Neuron (in vitro differentiated cells): ENCODE measurements around the gene TSPAN32.
"Not testable (repeated sequence)": the region's sequence is repeated elsewhere in the genome, so short reads cannot be mapped to it uniquely, and the experiment has no call there.

Source experiments
- H2AFZ ChIP-seq: one replicate; pipeline ENCODE4 v1.6.1; 2013; ENCODE audit warnings: low read depth, mild to moderate bottlenecking, inconsistent platforms, low read length, moderate library complexity
- H3K27me3 ChIP-seq: one replicate; pipeline ENCODE4 v1.6.1; 2013; ENCODE audit warnings: low read length; ENCODE audit not compliant: insufficient read depth
- H3K36me3 ChIP-seq: one replicate; pipeline ENCODE4 v1.6.1; 2013; ENCODE audit warnings: low read length; ENCODE audit not compliant: insufficient read depth
- H3K4me1 ChIP-seq: one replicate; pipeline ENCODE4 v1.6.1; 2013; ENCODE audit warnings: low read length; ENCODE audit not compliant: insufficient read depth
- H3K4me3 ChIP-seq: 2 replicates; pipeline ENCODE4 v1.5.1; 2013; ENCODE audit warnings: mild to moderate bottlenecking, low read length, moderate library complexity
- H3K9me3 ChIP-seq: one replicate; pipeline ENCODE4 v1.6.1; 2013; ENCODE audit warnings: low read length

Gene TSPAN32

DNA sequence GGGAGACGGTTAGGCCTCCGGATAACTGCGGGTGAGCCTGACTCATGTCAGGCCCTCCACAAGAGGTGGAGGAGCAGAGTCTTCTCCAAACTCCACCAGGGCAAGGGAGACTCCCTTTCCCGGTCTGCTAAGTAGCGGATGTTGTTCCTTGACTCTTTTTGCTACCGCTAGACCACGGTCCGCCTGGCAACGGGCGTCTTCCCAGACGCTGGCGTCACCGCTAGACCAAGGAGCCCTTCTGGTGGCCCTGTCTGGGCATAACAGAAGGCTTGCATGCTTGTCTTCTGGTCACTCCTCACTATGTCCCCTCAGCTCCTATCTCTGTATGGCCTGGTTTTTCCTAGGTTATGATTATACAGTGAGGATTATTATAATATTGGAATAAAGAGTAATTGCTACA, 15.5 kb upstream of the TSPAN32 start:
- H3K4me3 ChIP-seq, H3K9me3 ChIP-seq, H3K4me1 ChIP-seq, H3K27me3 ChIP-seq, H3K36me3 ChIP-seq, H2AFZ ChIP-seq: not testable (repeated sequence)

DNA sequence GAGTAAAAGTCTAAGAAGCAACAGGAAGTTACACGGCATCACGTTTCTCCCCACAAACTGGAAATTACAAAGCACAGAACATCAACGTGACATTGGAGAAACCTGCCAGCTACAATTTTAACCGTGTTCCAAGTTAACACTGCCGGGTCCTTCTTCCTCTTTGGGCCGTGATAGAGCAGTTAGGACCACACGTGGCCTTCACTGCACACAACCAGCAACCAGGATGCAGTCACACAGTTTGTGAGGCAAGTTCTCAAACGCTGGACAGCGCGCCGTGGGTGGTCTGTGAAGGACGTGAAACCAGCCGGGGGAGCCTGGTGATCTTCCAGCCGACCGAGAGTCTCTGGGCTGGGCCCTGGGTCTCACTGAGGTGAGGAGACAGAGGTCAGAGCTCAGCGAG, 14.7 kb upstream of the TSPAN32 start:
- H3K27me3 ChIP-seq = peaks cover 4% of the 10 kb centered on the region
- H3K4me1 ChIP-seq = peaks cover 2% of the 10 kb centered on the region
- no peak overlapping the region for H2AFZ ChIP-seq
- H3K9me3 ChIP-seq = no peaks in the 10 kb centered on the region
- no peaks in the 10 kb centered on the region for H3K36me3 ChIP-seq
- no peak overlapping the region for H3K4me3 ChIP-seq

- Histone ChIP-seq H3K36me3 (no peaks in the 10 kb centered on the region), H2AFZ (no peak overlapping the region), H3K27me3 (peaks cover 6% of the 10 kb centered on the region), H3K4me1 (peaks cover 2% of the 10 kb centered on the region), H3K4me3 (no peak overlapping the region), H3K9me3 (no peaks in the 10 kb centered on the region)
Observed at GRCh38 chr11:2289350-2289749, 12.5 kb upstream of the TSPAN32 start.

DNA sequence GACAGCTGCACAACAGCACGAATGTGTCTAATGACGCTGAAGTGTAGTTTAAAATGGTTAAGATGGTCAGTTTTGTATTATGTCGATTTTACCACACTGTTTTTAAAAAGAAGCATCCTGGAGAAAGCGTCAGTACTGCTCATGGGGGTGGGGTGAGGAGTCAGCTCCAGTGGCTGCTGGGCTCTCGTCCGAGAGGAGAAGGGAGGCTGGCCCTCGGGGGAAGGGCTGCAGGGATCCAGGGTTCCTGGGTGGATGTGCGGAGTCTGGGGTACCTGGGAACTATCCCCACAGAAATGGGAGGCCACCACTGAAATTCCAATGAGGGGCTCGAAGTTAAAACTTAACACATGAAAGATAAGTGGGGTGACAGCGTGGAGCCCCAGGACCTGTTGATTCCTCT, 12.0 kb upstream of the TSPAN32 start:
- H3K27me3 ChIP-seq = peaks cover 6% of the 10 kb centered on the region
- H3K4me1 ChIP-seq = peaks cover 2% of the 10 kb centered on the region
- no peaks in the 10 kb centered on the region for H3K9me3 ChIP-seq
- H3K36me3 ChIP-seq = no peaks in the 10 kb centered on the region
- no peak overlapping the region for H3K4me3 ChIP-seq
- H2AFZ ChIP-seq = no peak overlapping the region

GRCh38 chr11:2290351-2290841, 11.4 kb upstream of the TSPAN32 start:
- peaks cover 6% of the 10 kb centered on the region for H3K27me3 ChIP-seq
- H2AFZ ChIP-seq = no peak overlapping the region
- H3K9me3 ChIP-seq = no peaks in the 10 kb centered on the region
- H3K4me3 ChIP-seq = no peak overlapping the region
- peaks cover 2% of the 10 kb centered on the region for H3K4me1 ChIP-seq
- no peaks in the 10 kb centered on the region for H3K36me3 ChIP-seq

GRCh38 chr11:2293531-2293971, 8.3 kb upstream of the TSPAN32 start:
- Histone ChIP-seq H3K36me3 (no peaks in the 10 kb centered on the region), H3K9me3 (no peaks in the 10 kb centered on the region), H3K4me3 (no peak overlapping the region), H3K4me1 (no peaks in the 10 kb centered on the region), H3K27me3 (peaks cover 10% of the 10 kb centered on the region), H2AFZ (no peak overlapping the region)

GRCh38 chr11:2293984-2294925, 7.6 kb upstream of the TSPAN32 start:
- Histone ChIP-seq H3K9me3 (no peaks in the 10 kb centered on the region), H3K27me3 (peaks cover 10% of the 10 kb centered on the region), H3K36me3 (no peaks in the 10 kb centered on the region), H3K4me3 (no peak overlapping the region), H3K4me1 (no peaks in the 10 kb centered on the region), H2AFZ (no peak overlapping the region)

- no peak overlapping the region for H2AFZ ChIP-seq
- H3K4me3 ChIP-seq = no peak overlapping the region
- no peaks in the 10 kb centered on the region for H3K9me3 ChIP-seq
- H3K27me3 ChIP-seq = peaks cover 10% of the 10 kb centered on the region
- no peaks in the 10 kb centered on the region for H3K4me1 ChIP-seq
- H3K36me3 ChIP-seq = no peaks in the 10 kb centered on the region
Observed at GRCh38 chr11:2294926-2295290, 6.9 kb upstream of the TSPAN32 start.

DNA sequence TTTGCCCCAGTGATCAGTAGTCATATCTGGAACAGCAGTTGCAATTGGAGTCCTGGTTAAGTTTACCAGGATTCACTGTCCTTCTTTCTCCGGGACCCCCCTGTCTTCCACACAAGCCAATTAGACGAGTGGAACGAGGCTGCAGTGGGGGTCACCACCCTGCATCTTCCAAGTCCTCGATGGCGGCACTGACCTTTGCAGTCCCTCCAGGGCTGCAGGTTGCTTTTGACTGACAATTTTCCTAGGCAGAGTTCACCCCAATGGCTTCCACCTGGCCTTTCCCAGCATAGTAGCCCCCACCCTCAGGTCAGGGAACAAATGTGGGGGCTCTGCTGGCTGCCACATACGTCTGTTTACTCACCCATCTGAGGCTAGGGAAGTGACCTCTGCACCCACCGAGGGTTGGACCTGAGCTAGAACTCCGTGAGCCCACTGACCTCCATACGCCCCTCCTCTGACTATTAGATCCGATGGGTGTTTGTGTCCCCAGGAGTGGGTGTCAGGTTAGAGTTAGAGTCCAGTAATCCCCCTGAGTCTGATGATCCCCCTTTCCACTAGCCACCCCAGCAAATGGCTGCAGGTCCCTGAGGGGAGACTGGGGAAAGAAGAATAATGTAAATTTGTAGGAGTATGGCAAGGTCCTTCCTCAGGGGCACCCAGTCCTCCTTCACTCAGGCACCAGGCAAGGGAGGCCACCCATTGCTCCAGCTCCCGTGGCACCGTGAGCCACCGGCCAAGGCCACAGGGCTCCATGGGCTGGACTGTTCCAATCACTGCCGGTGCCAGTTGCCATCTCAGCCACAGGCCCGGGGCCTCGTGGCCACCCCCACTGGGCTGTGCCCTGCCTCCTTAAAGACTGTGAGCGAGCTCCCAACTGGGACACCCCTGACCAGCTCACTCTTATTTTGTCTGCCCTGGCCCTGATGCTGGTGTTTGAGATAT, 5.6 kb upstream of the TSPAN32 start:
- Histone ChIP-seq H3K27me3 (peaks cover 10% of the 10 kb centered on the region), H3K4me3 (no peak overlapping the region)

GRCh38 chr11:2296913-2297622, 4.7 kb upstream of the TSPAN32 start:
- Histone ChIP-seq H3K36me3 (no peaks in the 10 kb centered on the region), H3K27me3 (peaks cover 10% of the 10 kb centered on the region), H2AFZ (no peak overlapping the region), H3K4me3 (no peak overlapping the region), H3K9me3 (no peaks in the 10 kb centered on the region), H3K4me1 (no peaks in the 10 kb centered on the region)

More for the DNA sequence above, 5.6 kb upstream of the TSPAN32 start:
- no peaks in the 10 kb centered on the region for H3K4me1 ChIP-seq
- no peaks in the 10 kb centered on the region for H3K36me3 ChIP-seq
- H3K9me3 ChIP-seq = no peaks in the 10 kb centered on the region
- no peak overlapping the region for H2AFZ ChIP-seq

DNA sequence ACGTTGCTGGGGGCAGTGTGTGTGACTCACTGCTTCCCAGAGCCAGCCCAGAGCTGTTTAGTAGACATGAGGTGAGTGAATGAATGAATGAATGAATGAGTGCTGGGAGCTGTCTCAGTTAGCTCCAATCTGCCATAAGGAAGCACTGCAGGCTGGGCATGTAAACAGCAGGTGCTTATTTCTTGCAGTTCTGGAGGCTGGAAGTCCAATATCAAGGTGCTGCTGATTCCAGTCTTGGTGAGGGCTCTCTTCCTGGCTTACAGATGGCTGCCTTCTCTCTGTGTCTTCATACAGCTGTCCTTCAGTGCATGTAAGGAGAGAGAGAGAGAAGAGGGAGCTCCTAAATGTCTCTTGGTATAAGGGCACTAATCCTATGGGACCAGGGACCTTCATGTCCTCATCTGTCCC, 4.2 kb upstream of the TSPAN32 start:
- H3K27me3 ChIP-seq = peaks cover 10% of the 10 kb centered on the region
- H3K4me1 ChIP-seq = no peaks in the 10 kb centered on the region
- H3K9me3 ChIP-seq = no peaks in the 10 kb centered on the region
- no peak overlapping the region for H2AFZ ChIP-seq
- H3K4me3 ChIP-seq = no peak overlapping the region
- H3K36me3 ChIP-seq = no peaks in the 10 kb centered on the region

DNA sequence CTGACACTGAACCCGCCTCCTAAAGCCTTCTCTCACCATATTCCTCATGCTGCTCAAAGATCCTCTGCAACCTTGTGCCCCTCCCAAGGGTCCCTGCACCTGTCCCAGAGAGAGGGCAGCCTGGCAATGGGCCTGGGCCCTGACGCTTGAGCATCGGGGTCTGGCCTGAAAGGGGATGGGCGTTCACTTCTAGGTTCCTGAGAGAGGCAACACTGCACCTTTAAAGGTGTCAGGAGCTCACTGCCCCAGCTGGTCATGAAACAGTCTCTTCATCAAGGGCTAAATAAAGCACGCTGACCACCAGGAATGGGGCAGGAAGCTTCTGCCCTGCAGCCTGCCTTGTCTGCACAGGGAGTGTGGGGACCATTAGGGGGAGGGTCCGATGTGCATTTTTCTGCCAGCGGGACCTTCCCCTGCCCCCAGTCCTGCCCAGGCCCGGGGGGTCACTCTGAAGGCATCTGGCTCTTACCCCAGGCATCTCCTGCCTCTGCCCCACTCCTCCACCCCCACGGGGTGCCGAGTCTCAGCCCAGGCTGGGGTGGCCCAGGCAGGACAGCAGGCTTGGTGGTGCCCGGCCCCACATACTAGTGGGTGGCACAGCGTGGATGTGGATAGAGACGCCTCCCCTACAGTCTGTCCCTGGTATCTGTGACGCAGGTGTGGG, 3.5 kb upstream of the TSPAN32 start:
- Histone ChIP-seq H3K4me3 (no peak overlapping the region), H3K9me3 (no peaks in the 10 kb centered on the region), H3K27me3 (peaks cover 10% of the 10 kb centered on the region), H3K36me3 (no peaks in the 10 kb centered on the region), H2AFZ (no peak overlapping the region), H3K4me1 (no peaks in the 10 kb centered on the region)
